NOMO-1 (cell line): ENCODE results near the gene OR1I1.

Experiments used
- DNase-seq, 2 experiments: peaks; one replicate each; lab custom pipeline; 2025; ENCODE audit not compliant: unreplicated experiment in 2 of 2; lab: John Stamatoyannopoulos, UW

The OR1I1 gene

GRCh38 chr19:15141143-15141542 lies 59.1 kb downstream of the OR1I1 start:
- DNase-seq, result no peak

- DNase-seq, result no peak
Observed at GRCh38 chr19:15142313-15142712, 60.3 kb downstream of the OR1I1 start.
